A673 (cell line): ENCODE data around the gene APCDD1L. TPM values are rescaled to one million over a fixed set of nuclear protein-coding genes. Genes with fewer than 3 reads are reported as not detected.

ENCODE experiments used
- BruUV-seq: library from RNA; stranded (reverse); fragments of 400-500 nt; replicated peaks from 2 replicates; lab custom pipeline; 2021; lab: Mats Ljungman, UMichigan
- CTCF ChIA-PET: fragments of 300-600 bp; sonication (Branson Sonifier 250); formaldehyde crosslinking; loops from one replicate; lab custom pipeline; 2022; ENCODE audit warnings: antibody characterized with exemption; lab: Charles Lee
- POLR2A ChIA-PET: fragments of 300-600 bp; sonication (Branson Sonifier 250); formaldehyde crosslinking; loops from one replicate; lab custom pipeline; 2022; ENCODE audit warnings: antibody characterized with exemption; ENCODE audit not compliant: low non-redundant PET; lab: Charles Lee
- DNase-seq: peaks from one replicate; pipeline ENCODE4 v3.0.0-alpha.2; 2015; ENCODE audit warnings: low spot score
- H3K27ac ChIP-seq: fragments of 200-600 bp; sonication (generic); 2 replicates; pipeline ENCODE4 v1.5.1; 2016; ENCODE audit warnings: mixed run types, low read depth, mild to moderate bottlenecking, mixed read lengths, antibody characterized with exemption, low read length; ENCODE audit not compliant: poor library complexity, severe bottlenecking
- H3K27me3 ChIP-seq: fragments of 200-600 bp; sonication (generic); replicated peaks from 2 replicates; pipeline ENCODE4 v1.6.1; 2017; ENCODE audit warnings: mixed run types, low read depth, mild to moderate bottlenecking, mixed read lengths, antibody characterized with exemption, low read length; ENCODE audit not compliant: insufficient read depth, poor library complexity
- H3K36me3 ChIP-seq: fragments of 200-600 bp; sonication (generic); 2 replicates; pipeline ENCODE4 v1.6.1; 2016; ENCODE audit warnings: mixed run types, mild to moderate bottlenecking, mixed read lengths, antibody characterized with exemption, low read length; ENCODE audit not compliant: insufficient read depth, poor library complexity, severe bottlenecking
- H3K4me1 ChIP-seq: fragments of 200-600 bp; sonication (generic); 2 replicates; pipeline ENCODE4 v1.6.1; 2017; ENCODE audit warnings: mixed run types, mild to moderate bottlenecking, mixed read lengths, antibody characterized with exemption, low read length; ENCODE audit not compliant: insufficient read depth, poor library complexity, severe bottlenecking
- H3K4me3 ChIP-seq: fragments of 200-600 bp; sonication (generic); 2 replicates; pipeline ENCODE4 v1.5.1; 2016; ENCODE audit warnings: low read depth, mixed run types, mild to moderate bottlenecking, mixed read lengths, low read length; ENCODE audit not compliant: poor library complexity, severe bottlenecking
- H3K9me3 ChIP-seq: fragments of 200-600 bp; sonication (generic); 2 replicates; pipeline ENCODE4 v1.6.1; 2016; ENCODE audit warnings: mixed run types, low read depth, mild to moderate bottlenecking, mixed read lengths, antibody characterized with exemption, low read length; ENCODE audit not compliant: poor library complexity, severe bottlenecking
- CTCF ChIP-seq: fragments of 300-800, 200-600 bp; sonication (generic); conservative IDR thresholded peaks from 2 replicates; pipeline ENCODE4 v1.5.1; 2017; ENCODE audit warnings: low read depth, mild to moderate bottlenecking, antibody characterized with exemption, low read length, moderate library complexity, mixed read lengths
- EZH2 ChIP-seq: fragments of 200-600 bp; sonication (generic); IDR thresholded peaks from 2 replicates; pipeline ENCODE4 v1.6.1; 2017; ENCODE audit warnings: borderline replicate concordance, low read depth, mild to moderate bottlenecking, mixed read lengths, antibody characterized with exemption, low read length; ENCODE audit not compliant: poor library complexity, severe bottlenecking
- intact Hi-C: fragments of 100-400 bp; cut with micrococcal nuclease; formaldehyde crosslinking; loops from one replicate; pipeline ENCODE4 v1.10.0; 2022; ENCODE audit not compliant: unreplicated experiment
- total RNA-seq: library from RNA; stranded (reverse); gene quantifications from 2 replicates; pipeline ENCODE4 v1.2.3, GENCODE V29; 2021

Gene APCDD1L
- total RNA-seq, 1 experiment from 2014 or later, result not detected

GRCh38 chr20:58469616-58470015 lies 45.6 kb downstream of the APCDD1L start:
- no peaks in the 10 kb centered on the region for H3K36me3 ChIP-seq
- intact Hi-C loops, result no loop called here
- H3K27me3 ChIP-seq, result no peaks in the 10 kb centered on the region
- no peaks in the 10 kb centered on the region for H3K9me3 ChIP-seq
- no peak for DNase-seq
- no peak overlapping the region for H3K27ac ChIP-seq
- no peak overlapping the region for H3K4me3 ChIP-seq
- TF ChIP-seq EZH2, result no peak
- TF ChIP-seq CTCF, result no peak
- ChIA-PET CTCF (no interaction called here), POLR2A (no interaction called here)
- no peaks in the 10 kb centered on the region for H3K4me1 ChIP-seq
- BruUV-seq, result no TSS peak

GRCh38 chr20:58467572-58468527 lies 47.3 kb downstream of the APCDD1L start:
- no peaks in the 10 kb centered on the region for H3K36me3 ChIP-seq
- no peaks in the 10 kb centered on the region for H3K4me1 ChIP-seq
- H3K9me3 ChIP-seq, result no peaks in the 10 kb centered on the region
- no peak overlapping the region for H3K27ac ChIP-seq
- no peak overlapping the region for H3K4me3 ChIP-seq
- no peaks in the 10 kb centered on the region for H3K27me3 ChIP-seq
- ChIA-PET CTCF (no interaction called here), POLR2A (no interaction called here)
- DNase-seq, result no peak
- intact Hi-C loops, result no loop called here
- no peak for TF ChIP-seq CTCF
- TF ChIP-seq EZH2, result no peak
- no TSS peak for BruUV-seq

- TF ChIP-seq CTCF (no peak), EZH2 (no peak)
- H3K27me3 ChIP-seq, result no peaks in the 10 kb centered on the region
- H3K27ac ChIP-seq, result no peak overlapping the region
- ChIA-PET POLR2A (no interaction called here), CTCF (no interaction called here)
- no peaks in the 10 kb centered on the region for H3K4me1 ChIP-seq
- no peak overlapping the region for H3K4me3 ChIP-seq
- DNase-seq, result no peak
- intact Hi-C loops, result no loop called here
- BruUV-seq, result no TSS peak
- no peaks in the 10 kb centered on the region for H3K36me3 ChIP-seq
- H3K9me3 ChIP-seq, result no peaks in the 10 kb centered on the region
Measured at GRCh38 chr20:58466729-58467571, 48.2 kb downstream of the APCDD1L start.
